ENCODE measurements around the gene CX3CR1.

Gene CX3CR1

DNA sequence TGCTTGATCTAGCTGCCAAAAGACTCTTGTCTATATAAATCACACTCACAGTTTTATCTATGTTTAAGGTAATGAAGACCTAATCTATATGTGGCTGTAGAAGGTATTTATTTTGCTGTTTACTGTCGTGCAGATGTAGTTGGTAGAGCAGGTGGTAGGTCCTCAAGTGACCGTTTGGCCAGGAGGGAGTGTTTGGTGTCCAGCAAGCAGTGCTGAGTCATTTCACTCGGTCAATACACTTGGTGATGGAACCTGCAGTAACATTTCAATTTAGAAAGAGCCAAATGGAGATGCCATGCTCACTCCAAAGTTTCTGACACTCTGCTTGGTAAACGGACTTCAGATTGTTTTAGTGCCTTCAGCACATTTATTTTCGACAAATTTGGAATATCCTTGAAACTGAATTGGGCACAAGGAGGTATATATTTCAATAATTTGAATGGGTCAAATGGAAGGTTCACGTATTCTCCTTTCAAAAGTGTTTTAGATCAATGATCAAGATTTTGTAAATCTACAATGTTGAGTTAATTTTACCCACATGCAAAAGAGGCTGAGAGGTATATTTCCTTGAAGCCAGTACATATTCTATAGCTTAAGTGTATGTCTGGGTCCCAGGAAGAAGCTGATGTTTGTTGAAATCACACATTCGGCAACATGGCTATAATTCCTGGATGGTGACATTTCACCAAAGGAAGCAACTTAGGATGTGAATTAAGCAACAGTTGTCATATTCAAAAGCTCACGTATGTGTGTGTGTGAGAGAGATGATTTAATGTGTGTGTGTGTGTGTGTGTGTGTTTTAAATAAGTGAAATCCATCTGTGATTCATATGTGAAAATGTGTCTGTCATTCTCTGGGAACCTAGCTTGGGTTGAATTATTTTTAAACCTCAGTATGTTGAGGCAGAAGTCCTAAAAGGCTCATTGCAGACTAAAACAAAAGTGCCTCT lies 7.7 kb upstream of the CX3CR1 start:
- Histone ChIP-seq H3K4me2 (ENCODE audit: low read length) (peak overlapping the region; percentile 32; the same call in 1 of the 2 replicates), H3K4me1 (ENCODE audit: insufficient read depth, low read length, severe bottlenecking) (peaks cover 23% of the 10 kb centered on the region), H3K27me3 (ENCODE audit: insufficient read depth, low read length) (no peaks in the 10 kb centered on the region), H3K79me2 (ENCODE audit: insufficient read depth, low read length) (no peaks in the 10 kb centered on the region), H3K9ac (ENCODE audit: low read length) (no peak overlapping the region; the same call in 1 of the 2 replicates), H4K20me1 (ENCODE audit: insufficient read depth, low read length) (no peaks in the 10 kb centered on the region), H3K9me3 (ENCODE audit: low read length) (no peaks in the 10 kb centered on the region), H3K4me3 (ENCODE audit: low read depth, low read length, poor library complexity, severe bottlenecking) (no peak overlapping the region), H3K36me3 (ENCODE audit: insufficient read depth, low read length) (no peaks in the 10 kb centered on the region), H3K9me2 (ENCODE audit: low read depth, low read length) (no peaks in the 10 kb centered on the region), H3F3A (ENCODE audit: insufficient read depth, low read length) (no peaks in the 10 kb centered on the region), H3K27ac (ENCODE audit: low read depth, low read length, poor library complexity, severe bottlenecking) (peak overlapping the region; percentile 16), H2AFZ (ENCODE audit: low read length) (no peak overlapping the region)
- TF ChIP-seq, protein P1, sequence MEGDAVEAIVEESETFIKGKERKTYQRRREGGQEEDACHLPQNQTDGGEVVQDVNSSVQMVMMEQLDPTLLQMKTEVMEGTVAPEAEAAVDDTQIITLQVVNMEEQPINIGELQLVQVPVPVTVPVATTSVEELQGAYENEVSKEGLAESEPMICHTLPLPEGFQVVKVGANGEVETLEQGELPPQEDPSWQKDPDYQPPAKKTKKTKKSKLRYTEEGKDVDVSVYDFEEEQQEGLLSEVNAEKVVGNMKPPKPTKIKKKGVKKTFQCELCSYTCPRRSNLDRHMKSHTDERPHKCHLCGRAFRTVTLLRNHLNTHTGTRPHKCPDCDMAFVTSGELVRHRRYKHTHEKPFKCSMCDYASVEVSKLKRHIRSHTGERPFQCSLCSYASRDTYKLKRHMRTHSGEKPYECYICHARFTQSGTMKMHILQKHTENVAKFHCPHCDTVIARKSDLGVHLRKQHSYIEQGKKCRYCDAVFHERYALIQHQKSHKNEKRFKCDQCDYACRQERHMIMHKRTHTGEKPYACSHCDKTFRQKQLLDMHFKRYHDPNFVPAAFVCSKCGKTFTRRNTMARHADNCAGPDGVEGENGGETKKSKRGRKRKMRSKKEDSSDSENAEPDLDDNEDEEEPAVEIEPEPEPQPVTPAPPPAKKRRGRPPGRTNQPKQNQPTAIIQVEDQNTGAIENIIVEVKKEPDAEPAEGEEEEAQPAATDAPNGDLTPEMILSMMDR (IDR thresholded peaks at IDR 0.05; ENCODE audit: low read length) = no peak
- no peak for TF ChIP-seq EZH2 (IDR thresholded peaks at IDR 0.05; ENCODE audit: borderline replicate concordance, low read length)

DNA sequence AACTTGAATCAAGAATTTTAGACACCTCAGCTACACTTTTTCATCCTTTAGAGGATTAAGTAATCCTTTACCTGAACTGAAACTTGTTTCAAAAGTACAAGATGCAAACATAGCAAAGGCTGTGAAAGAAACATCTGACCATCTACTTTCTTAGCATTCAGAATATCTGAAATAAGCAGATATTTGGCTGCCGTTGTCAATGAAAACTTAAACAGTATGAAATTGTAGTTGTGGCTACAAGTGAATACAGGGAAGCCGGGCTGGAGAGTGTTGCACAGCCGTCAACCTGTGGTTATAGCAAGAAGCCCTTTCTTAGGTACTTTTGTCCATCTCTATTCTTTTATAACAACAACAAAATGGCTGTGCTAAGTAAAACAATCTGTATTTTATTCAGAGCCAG lies 6.9 kb upstream of the CX3CR1 start:
- H3K27me3 ChIP-seq (ENCODE audit: insufficient read depth, low read length) = no peaks in the 10 kb centered on the region
- H3K9ac ChIP-seq (ENCODE audit: low read length) = no peak overlapping the region; the same call in 1 of the 2 replicates
- TF ChIP-seq EZH2 (IDR thresholded peaks at IDR 0.05; ENCODE audit: borderline replicate concordance, low read length) = no peak
- no peaks in the 10 kb centered on the region for H4K20me1 ChIP-seq (ENCODE audit: insufficient read depth, low read length)
- H3K79me2 ChIP-seq (ENCODE audit: insufficient read depth, low read length) = no peaks in the 10 kb centered on the region
- no peak overlapping the region for H2AFZ ChIP-seq (ENCODE audit: low read length)
- H3K9me3 ChIP-seq (ENCODE audit: low read length) = no peaks in the 10 kb centered on the region
- H3K4me2 ChIP-seq (ENCODE audit: low read length) = peak overlapping the region; percentile 32; the same call in 1 of the 2 replicates
- no peaks in the 10 kb centered on the region for H3K36me3 ChIP-seq (ENCODE audit: insufficient read depth, low read length)
- peaks cover 23% of the 10 kb centered on the region for H3K4me1 ChIP-seq (ENCODE audit: insufficient read depth, low read length, severe bottlenecking)
- H3K4me3 ChIP-seq (ENCODE audit: low read depth, low read length, poor library complexity, severe bottlenecking) = no peak overlapping the region
- H3K9me2 ChIP-seq (ENCODE audit: low read depth, low read length) = no peaks in the 10 kb centered on the region
- no peaks in the 10 kb centered on the region for H3F3A ChIP-seq (ENCODE audit: insufficient read depth, low read length)
- peak overlapping the region; percentile 16 for H3K27ac ChIP-seq (ENCODE audit: low read depth, low read length, poor library complexity, severe bottlenecking)

DNA sequence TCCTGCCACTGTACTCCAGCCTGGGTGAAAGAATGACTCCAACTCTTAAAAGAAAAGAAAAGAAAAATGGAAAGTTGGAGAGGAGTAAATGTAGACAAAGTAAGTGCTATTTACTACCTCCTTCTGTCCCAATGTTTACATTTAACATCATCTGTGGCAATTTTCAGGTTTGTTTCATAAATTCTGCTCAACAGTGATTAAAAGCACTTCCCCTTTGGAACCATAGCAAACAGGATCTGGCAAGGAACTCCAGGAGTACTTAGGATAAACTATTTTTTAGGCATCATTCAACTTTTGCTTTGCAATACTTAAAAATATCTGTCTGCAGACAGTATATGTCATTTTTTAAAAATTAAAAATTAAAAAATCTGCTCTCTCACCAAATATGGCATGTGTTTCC lies 5.5 kb upstream of the CX3CR1 start:
- Histone ChIP-seq H3K4me1 (ENCODE audit: insufficient read depth, low read length, severe bottlenecking) (peaks cover 23% of the 10 kb centered on the region), H3K36me3 (ENCODE audit: insufficient read depth, low read length) (no peaks in the 10 kb centered on the region), H3F3A (ENCODE audit: insufficient read depth, low read length) (no peaks in the 10 kb centered on the region), H3K27me3 (ENCODE audit: insufficient read depth, low read length) (no peaks in the 10 kb centered on the region), H3K9ac (ENCODE audit: low read length) (no peak overlapping the region), H3K9me2 (ENCODE audit: low read depth, low read length) (no peaks in the 10 kb centered on the region), H3K79me2 (ENCODE audit: insufficient read depth, low read length) (no peaks in the 10 kb centered on the region), H4K20me1 (ENCODE audit: insufficient read depth, low read length) (no peaks in the 10 kb centered on the region), H3K27ac (ENCODE audit: low read depth, low read length, poor library complexity, severe bottlenecking) (no peak overlapping the region), H2AFZ (ENCODE audit: low read length) (no peak overlapping the region), H3K4me3 (ENCODE audit: low read depth, low read length, poor library complexity, severe bottlenecking) (no peak overlapping the region), H3K9me3 (ENCODE audit: low read length) (no peaks in the 10 kb centered on the region), H3K4me2 (ENCODE audit: low read length) (no peak overlapping the region)
- TF ChIP-seq EZH2 (IDR thresholded peaks at IDR 0.05; ENCODE audit: borderline replicate concordance, low read length) = no peak
- TF ChIP-seq, protein P1 (IDR thresholded peaks at IDR 0.05; ENCODE audit: low read length) = no peak
